ENCODE results near the gene CFAP97D2.
"Not testable (repeated sequence)": the region's sequence is repeated elsewhere in the genome, so short reads cannot be mapped to it uniquely, and the experiment has no call there.

Gene CFAP97D2

DNA sequence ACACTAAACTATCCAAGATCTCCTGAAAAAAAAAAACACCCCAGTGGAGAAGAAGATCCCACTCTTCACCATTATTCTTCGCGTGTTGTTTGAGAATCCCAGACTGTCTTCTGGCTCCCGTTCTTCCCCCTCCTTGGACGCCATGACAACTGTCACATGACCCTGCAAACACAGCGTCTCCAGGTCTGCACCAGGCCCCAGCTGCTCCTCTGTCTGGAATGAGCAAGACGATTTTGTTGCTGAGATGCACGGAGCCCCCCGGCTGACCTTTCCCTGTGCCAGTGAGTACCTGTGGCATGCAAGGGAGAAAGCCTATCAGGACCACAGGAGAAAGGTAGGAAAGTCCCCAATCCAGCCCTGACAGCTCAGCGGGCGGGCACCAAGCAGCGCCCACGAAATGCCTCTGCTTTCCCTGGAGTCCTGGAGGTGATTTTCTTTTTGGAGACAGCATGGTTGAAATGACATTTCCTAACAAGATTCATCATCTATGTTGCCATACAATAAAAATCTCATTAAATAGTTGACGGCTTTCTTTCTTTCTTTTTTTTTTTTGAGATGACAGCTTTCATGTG, at the start of gene CFAP97D2:
CFAP97D2 (plus strand) TSS at position 171 of the 572 bp plus-strand sequence; CDS start at position 245, 74 bp downstream.
- no peak for DNase-seq

DNA sequence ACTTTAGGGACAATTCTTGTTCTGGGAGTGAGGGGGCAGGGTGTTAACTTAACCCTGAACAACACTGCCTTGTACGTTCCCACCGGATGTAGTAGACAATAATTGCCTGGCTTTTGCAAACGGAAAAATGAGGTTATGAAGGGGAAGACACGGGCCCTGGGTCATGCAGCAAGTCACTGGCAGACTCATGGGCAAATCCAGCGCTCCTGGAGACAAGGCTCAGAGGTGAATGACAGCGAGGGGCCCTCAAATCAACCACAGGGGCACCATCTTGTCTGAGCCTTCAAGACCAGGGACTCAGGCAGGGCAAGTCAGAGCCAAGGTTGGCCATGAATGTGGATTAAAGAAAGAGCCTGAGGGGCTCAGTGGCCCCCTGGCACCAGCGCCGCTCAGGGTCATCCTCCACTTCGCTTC, 49.4 kb upstream of the CFAP97D2 start:
- DNase-seq = peak; percentile 43

DNA sequence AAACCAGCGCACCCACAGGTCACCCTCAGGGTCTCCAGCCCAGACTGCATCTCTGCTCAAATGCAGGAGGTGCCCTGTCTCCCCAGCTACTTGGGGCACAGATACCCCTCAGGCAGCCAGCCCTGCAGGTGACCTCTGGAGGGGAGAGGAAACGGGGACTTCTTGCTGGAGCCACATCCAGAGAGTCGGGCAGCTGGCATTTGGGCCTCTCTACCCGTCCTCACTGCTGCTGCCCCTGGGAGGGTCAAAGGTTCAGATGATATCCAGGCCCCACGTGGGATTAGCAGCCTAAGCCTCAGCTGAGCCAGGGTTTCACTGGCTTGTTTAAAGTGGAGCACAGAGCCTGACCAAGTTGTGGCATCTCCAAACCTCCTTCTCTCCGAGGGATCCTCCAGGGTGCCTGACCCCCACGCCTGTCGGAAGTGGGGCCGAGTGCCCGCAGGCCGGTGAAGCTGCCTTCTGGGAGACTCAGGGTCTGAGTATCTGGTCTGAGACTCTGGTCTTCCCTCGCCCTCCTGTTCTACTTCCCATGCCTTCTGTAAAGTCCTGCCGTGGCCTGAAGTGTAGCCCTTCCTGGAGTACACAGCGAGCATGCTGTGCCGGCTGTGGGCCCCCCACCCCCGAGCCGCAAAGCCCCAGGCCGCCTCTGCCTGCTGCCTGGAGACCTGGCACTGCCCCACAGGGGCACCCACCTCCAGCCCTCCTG, 48.8 kb upstream of the CFAP97D2 start:
- DNase-seq = no peak

DNA sequence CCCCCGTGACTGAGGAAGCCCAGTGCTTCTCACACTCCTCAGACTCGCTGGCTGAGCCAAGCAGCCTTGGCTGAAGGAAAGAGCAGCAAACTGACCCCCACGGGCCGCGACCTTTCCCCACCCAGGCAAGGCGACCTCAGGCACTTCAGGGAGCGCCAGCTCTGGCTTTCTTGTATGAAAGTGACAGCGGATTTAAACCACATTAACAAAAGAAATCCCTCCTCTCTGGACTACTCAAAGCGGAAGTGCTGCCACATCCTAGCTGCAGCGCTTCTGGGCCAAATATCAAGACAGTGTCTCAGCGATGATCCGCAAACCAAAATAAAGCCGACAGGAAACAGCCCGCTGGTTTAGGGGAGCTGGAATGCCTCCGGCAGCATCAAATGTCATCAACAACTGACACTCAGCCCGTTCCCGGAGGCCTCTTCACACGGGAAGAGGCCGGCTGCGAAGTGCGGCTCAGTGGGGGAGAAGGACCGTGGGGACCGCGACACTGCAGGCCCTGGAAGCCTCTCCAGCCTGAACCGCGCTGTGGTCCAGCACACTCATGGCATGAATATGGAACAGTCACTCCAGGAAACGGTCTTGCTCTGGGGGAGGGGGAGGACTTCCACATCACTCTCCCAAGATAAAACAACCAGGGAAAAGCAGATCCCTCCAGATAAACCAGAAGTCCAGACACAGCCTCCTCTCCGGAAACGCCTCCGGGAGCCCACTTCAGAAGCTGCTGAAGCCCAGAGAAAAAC, 48.0 kb upstream of the CFAP97D2 start:
- peak; percentile 77 for DNase-seq

DNA sequence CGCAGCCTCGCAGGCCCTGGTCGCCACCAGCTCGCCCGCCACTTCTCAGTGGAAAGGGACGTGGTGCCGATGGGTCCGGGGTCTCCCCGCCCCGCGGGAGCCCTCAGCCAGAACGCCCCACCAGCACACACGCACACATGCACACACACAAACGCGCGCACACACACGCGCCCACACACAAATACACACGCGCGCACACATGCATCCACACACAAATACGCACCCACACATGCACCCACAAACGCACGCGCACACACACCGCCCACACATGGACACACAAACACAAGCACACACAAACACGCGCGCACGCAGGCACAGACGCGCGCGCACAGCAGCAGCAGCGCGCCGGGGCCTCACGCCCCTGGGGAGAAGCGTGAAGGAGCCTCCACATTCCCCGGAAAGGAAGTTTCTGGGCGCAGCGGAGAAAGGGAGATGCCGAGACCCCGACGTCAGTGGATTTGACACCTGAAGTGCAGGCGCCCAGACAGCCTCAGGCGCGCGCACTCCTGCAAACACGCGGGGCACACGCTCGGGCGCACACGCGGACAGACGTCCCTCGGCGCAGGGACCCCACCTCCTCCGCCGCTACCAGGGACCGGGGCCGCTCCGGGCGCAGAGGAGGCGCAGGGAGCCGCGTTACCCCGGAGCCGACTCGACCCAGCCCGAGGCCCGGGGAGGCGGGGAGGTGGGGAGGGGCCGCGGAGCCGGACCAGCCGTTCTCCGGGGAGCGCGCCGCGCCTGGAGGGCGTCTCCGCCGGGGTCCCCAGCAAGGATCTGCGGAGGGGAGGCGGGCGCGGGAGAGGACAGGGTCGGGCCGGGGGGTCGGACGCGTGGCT, 47.3 kb upstream of the CFAP97D2 start:
- no peak for DNase-seq

DNA sequence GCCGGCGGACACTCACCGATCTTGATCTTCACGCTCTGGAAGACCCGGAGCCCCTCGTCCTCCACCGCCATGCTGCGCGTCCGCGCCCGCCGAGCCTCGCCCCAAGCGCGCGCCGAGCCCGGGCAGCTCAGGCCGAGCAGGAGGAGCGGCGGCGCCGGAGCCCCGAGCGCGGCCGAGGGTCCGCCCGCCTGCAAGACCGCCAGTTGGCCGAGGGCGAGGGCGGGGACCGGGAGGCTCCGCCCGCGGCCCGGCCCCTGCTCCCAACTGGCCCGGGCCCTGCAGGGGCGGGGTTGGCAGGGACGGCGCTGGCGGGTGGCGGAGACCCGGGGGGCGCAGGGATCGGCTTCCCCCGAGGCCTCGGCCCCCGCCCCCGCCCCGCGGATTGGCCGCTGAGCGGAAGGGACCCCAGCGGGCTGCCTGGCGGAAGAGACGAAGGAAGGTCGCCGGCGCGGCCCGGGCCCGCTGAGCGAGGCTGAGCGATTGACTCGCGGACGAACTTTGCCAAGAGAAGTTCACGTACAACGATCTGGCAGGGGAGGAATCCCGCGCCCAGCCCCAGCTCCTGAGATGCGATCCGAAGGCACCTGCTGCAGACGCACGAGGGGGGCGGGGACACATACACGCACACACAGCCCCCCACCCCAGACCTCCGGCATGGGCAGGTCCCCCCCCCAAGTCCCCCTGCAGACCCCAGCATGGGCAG, 46.5 kb upstream of the CFAP97D2 start, which contains the start of gene RASA3:
RASA3 (minus strand) TSS at position 205 of the 703 bp plus-strand sequence; CDS start at position 71, 134 bp downstream.
- DNase-seq = peak; percentile 62

DNA sequence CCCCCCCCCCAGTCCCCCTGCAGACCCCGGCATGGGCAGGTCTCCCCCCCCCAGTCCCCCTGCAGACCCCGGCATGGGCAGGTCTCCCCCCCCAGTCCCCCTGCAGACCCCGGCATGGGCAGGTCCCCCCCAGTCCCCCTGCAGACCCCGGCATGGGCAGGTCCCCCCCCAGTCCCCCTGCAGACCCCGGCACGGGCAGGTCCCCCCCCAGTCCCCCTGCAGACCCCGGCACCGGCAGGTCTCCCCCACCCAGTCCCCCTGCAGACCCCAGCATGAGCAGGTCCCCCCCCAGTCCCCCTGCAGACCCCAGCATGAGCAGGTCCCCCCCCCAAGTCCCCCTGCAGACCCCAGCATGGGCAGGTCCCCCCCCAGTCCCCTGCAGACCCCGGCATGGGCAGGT, 45.9 kb upstream of the CFAP97D2 start:
- DNase-seq = not testable (repeated sequence)

DNA sequence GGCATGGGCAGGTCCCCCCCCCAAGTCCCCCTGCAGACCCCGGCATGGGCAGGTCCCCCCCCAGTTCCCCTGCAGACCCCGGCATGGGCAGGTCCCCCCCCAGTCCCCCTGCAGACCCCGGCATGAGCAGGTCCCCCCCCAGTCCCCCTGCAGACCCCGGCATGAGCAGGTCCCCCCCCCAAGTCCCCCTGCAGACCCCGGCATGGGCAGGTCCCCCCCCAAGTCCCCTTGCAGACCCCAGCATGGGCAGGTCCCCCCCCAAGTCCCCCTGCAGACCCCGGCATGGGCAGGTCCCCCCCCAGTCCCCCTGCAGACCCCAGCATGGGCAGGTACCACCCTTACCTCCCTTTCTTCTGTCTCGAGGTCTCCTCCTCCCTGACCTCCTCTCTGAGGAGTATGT, 45.5 kb upstream of the CFAP97D2 start:
- not testable (repeated sequence) for DNase-seq

DNA sequence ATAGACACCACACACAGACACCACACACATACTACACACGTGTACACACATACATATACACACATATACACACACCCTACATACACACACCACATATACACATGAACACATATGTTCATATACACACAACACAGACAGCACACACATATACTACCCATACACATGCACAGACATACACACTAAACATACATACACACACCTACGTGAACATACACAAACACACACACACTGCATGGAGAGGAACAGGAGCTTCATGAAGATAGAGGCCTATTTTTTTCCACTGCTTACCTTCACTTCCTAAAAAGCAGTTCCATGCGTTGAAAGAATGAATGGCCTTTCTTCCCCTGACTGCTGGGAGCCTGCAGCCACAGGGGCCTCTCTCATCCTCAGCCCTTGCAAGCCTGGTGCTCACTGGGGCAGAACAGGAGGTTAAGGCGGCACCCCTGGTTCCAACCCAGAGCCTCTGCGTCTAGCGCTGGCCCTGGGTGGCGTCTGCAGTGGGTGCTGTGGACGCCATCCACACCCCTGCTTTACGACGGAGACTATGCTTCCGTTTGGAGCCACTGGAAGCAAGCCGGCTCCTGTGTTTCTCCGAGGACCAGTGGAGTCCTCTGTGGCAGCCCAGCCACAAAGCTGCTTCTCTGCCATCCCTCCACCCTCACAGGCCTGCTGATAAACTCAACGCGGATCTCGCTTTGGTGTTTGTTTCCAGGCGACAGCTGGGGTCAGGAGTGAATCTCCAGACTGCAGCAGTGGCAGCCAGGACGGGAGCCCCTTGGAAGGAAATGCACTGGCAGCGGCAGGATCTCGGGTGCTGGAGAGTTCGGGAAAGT, 44.7 kb upstream of the CFAP97D2 start:
- DNase-seq = no peak

DNA sequence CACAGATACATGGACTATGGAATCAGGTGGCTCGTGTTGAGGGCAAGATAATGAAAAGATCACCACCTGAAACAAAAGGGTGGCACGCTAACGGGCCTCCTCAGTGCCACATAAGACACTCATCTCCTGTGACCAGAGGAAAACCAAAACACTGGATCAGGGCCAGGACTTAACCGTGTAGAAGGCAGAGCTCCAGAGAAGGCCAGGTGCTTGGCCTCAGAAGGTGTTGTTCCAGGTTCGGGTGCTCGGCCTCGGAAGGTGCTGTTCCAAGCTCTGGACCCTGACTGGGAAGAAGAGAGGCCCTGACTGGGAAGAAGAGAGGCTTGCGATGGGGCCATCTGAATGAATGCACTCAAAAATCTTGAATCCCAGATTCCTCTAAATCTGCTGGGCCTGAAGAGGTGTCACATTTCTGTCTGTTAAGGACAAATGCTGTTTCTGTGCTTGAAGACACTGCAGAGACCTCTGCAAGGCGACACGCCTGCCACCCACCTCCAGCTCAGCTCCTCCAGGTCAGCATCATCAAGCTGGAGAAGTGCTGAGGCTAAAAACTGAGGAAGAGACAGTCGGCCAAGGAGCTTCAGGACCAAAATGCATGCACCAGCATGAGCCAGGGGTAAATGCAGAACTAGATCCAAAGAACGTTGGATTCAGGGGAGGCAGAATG, 44.0 kb upstream of the CFAP97D2 start:
- DNase-seq = no peak

DNA sequence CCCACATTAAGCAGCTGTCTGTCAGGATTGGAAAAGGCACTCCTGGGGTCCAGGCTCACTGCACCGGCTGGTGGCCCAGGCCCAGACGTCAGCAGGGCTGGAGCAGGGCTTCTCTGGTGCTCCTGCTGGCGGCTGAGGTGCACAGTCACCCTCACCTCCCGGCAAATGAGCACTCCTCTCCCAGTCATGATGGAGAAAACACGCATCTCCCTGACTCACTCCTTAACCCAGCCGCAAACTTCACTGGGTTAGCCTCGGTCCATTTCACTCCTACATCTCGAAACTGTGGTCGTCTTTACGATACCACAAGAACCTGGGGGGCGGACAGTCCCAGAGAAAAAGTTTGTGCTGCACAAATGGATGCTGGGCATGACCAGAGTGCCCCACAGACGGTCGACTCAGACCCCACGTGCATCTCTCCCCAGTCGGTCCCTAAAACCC, 43.3 kb upstream of the CFAP97D2 start:
- DNase-seq = no peak

DNA sequence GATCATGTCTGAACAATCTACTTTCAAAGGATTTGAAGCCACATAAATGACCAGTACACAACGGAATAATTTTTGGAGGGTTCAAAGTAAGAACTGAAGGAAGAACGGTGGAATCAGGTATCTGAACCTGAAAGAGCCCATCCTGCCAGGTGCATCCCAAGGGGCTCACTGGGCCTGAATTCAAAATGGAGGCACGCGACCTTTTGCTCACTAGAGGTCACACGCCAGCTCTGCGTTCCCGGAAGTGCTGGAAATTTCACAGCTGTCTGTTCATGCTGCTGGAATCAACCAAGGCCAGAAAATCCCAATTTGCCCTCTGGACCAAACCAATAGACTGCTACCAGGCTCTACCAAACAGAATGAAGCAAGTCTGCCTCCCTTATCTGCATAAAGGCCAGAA, 42.5 kb upstream of the CFAP97D2 start:
- DNase-seq = no peak

DNA sequence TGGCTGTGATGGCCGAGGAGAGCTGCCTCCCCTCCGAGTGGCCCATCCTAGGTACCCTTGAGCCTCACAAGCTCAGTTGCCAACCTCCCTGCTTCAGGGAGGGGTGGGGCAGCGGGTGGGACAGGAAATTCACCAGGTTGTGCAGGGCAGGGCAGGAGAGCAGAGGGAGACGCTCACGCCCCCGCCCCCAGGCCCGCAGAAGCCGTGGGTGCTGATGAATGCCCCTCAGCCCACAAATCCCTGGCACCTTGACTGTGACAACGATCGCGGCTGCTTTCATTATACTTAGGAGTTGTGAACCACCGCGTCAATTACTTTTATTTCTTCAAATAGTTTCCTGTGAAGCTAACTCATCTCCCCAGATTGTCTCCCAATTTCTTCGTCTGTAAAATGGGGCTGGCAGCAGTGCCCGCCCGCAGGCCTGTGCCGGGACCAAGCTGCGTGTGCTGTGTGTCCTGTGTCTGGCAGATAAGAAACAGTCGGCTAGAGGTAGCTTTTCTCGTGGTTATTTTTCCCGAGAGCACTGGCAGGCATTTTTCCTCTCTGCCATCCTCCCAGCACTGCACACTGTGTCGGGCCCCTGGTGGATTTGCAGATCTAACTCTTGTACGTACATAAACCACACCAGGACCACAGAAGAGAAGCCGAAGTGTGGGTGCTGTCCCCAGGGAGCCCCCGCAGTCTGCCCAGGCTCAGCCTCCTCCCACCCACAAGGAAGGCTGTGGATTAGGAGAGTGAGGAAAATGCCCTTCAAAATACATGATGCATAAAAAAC, 38.7 kb upstream of the CFAP97D2 start:
- no peak for DNase-seq

DNA sequence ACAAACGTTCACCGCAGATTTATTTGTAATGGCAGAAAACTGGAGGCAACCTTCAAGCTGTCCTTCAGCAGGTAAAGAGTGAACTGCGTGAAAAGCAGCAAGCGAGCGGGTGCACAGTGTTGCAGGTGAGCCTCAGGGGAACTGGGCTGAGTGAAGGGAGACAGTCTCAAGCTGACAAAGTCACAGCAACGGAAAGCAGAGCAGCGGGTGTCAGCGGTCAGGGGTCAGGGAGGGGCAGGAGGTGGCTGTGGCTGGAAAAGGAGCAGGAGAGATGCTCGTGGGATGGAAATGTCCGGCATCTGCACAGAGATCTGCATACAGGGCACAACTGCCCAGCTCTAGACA, 38.2 kb upstream of the CFAP97D2 start:
- no peak for DNase-seq

DNA sequence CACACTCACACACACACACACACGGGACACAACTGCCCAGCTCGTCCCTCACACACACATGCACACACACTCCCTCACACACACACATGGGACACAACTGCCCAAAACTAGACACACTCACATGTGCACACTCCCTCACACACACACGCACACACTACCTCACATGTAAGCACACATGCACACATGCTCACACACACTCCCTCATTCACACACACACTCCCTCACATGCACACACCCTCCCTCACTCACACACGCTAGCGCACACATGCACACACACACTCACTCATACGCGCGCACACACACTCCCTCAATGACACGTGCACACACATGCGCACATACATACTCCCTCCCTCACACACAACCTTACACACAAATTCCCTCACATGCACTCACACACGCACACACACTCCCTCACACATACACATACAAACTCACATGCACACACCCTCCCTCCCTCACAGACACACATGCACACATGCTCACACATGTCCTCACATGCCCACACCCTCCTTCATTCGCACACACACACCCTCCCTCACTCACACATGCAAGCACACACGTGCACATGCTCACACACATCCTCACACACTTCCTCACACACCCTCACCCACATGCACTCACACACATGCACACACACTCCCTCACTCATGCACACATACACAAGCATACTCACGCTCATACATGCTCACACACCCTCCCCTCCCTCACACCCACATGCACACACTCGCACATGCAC, 37.6 kb upstream of the CFAP97D2 start:
- DNase-seq = no peak

DNA sequence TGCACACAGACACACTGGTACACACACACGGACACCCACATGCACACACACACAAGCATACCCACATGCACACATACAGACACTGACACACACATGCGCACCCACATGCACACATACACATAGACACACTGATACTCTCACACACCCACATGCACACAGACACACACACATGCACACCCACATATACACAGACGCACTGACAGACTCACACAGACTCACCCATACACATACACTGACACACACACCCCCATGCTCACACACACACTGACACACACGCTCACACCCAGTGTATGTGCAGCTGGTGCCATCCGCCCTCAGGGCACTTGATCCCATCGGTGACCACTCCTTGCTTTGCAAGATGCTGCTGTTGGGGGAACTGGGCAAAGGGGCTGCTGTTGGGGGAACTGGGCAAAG, 36.9 kb upstream of the CFAP97D2 start:
- DNase-seq = no peak

DNA sequence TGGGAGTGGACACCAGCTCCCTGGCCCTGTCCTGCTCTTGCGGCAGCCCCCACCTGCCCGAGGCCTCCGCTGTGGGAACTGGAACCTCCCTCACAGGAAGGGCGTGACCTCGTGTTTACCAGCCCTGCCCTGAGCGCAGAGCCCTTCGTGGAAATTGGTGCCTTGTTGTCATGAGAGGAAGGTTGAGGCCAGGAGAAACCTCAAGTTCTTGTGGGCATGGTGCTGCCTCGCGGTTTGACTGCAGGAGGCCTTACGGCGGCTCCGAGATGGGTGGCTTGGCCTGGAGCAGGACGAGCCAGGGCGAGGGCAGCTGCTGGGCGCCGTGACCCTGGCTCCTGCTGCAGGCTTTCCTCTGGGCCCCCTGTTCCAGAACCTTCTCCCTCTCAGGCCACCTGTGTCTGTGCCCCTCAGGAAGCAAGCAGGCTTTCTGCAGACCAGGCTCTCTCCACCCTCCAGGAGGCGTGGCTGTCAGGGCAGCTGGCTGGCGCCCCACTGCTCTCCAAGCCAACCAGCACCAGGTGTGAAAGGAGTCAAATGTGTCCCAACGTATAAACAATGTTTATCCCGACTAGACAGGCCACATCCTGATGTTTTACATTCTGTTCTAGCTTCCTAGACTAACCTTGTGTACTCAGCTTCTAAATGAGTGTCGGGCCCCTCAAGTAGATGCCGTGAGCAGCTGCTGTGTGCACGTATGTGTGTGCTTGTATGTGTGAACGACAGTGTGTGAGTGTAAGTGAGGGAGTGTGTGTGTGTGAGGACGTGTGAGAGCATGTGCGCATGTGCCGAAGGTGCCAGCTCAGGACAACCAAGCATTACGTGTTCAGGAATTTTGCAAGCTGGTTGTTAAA, 36.2 kb upstream of the CFAP97D2 start:
- DNase-seq = peak; percentile 73
